ENCODE data around the gene FAM43A. TPM values are rescaled to one million over a fixed set of nuclear protein-coding genes. Genes with fewer than 3 reads are reported as not detected.

Gene FAM43A
- total RNA-seq: 1 to 10 TPM; 3.8 to 4.1 TPM

GRCh38 chr3:194685718-194686413, at the start of gene FAM43A:
Gene FAM43A, plus strand, starts transcription at chr3:194685883. Its CDS starts 944 bp downstream, at chr3:194686827.
- DNase-seq: peak; percentile 79

GRCh38 chr3:194637066-194637465, 48.6 kb upstream of the FAM43A start:
- Mint-ChIP-seq H3K27ac (peak overlapping the region; percentile 6), H3K36me3 (peaks cover 15% of the 10 kb centered on the region), H3K4me1 (peaks cover 13% of the 10 kb centered on the region), H3K9me3 (no peaks in the 10 kb centered on the region), H3K27me3 (no peaks in the 10 kb centered on the region), H3K4me3 (no peak overlapping the region)
- no peak for DNase-seq

More at GRCh38 chr3:194685718-194686413, at the start of gene FAM43A:
- no peaks in the 10 kb centered on the region for H3K36me3 Mint-ChIP-seq
- peak within 1 kb of the TSS; percentile 78 for H3K4me3 Mint-ChIP-seq
- H3K27me3 Mint-ChIP-seq: peaks cover 27% of the 10 kb centered on the region
- peaks cover 59% of the 10 kb centered on the region for H3K4me1 Mint-ChIP-seq
- no peaks in the 10 kb centered on the region for H3K9me3 Mint-ChIP-seq
- peak within 1 kb of the TSS; percentile 62 for H3K27ac Mint-ChIP-seq

- Mint-ChIP-seq H3K36me3 (peaks cover 18% of the 10 kb centered on the region), H3K4me3 (no peak overlapping the region), H3K4me1 (peaks cover 7% of the 10 kb centered on the region), H3K27me3 (no peaks in the 10 kb centered on the region), H3K9me3 (no peaks in the 10 kb centered on the region), H3K27ac (peak overlapping the region; percentile 14)
- DNase-seq: no peak
Measured at GRCh38 chr3:194637541-194638400, 47.9 kb upstream of the FAM43A start.

GRCh38 chr3:194638991-194639605, 46.6 kb upstream of the FAM43A start:
- no peak overlapping the region for H3K27ac Mint-ChIP-seq
- DNase-seq: no peak

GRCh38 chr3:194640829-194641228, 44.9 kb upstream of the FAM43A start:
- DNase-seq: peak; percentile 22
- H3K9me3 Mint-ChIP-seq: no peaks in the 10 kb centered on the region
- H3K36me3 Mint-ChIP-seq: peaks cover 24% of the 10 kb centered on the region
- H3K27me3 Mint-ChIP-seq: no peaks in the 10 kb centered on the region
- no peak overlapping the region for H3K27ac Mint-ChIP-seq
- H3K4me1 Mint-ChIP-seq: peaks cover 4% of the 10 kb centered on the region
- no peak overlapping the region for H3K4me3 Mint-ChIP-seq

More at GRCh38 chr3:194638991-194639605, 46.6 kb upstream of the FAM43A start:
- Mint-ChIP-seq H3K27me3 (no peaks in the 10 kb centered on the region), H3K4me3 (no peak overlapping the region), H3K36me3 (peaks cover 18% of the 10 kb centered on the region), H3K9me3 (no peaks in the 10 kb centered on the region), H3K4me1 (peaks cover 4% of the 10 kb centered on the region)

GRCh38 chr3:194642769-194643168, 42.9 kb upstream of the FAM43A start:
- Mint-ChIP-seq H3K27ac (no peak overlapping the region), H3K4me3 (no peak overlapping the region), H3K27me3 (no peaks in the 10 kb centered on the region), H3K36me3 (peaks cover 24% of the 10 kb centered on the region), H3K4me1 (peaks cover 5% of the 10 kb centered on the region), H3K9me3 (no peaks in the 10 kb centered on the region)
- no peak for DNase-seq

- no peaks in the 10 kb centered on the region for H3K9me3 Mint-ChIP-seq
- H3K27ac Mint-ChIP-seq: no peak overlapping the region
- peaks cover 1% of the 10 kb centered on the region for H3K4me1 Mint-ChIP-seq
- H3K27me3 Mint-ChIP-seq: no peaks in the 10 kb centered on the region
- DNase-seq: no peak
- H3K4me3 Mint-ChIP-seq: no peak overlapping the region
- peaks cover 18% of the 10 kb centered on the region for H3K36me3 Mint-ChIP-seq
Measured at GRCh38 chr3:194647747-194648146, 37.9 kb upstream of the FAM43A start.

GRCh38 chr3:194654443-194654842, 31.2 kb upstream of the FAM43A start:
- Mint-ChIP-seq H3K4me1 (peaks cover 12% of the 10 kb centered on the region), H3K9me3 (no peaks in the 10 kb centered on the region), H3K36me3 (peaks cover 38% of the 10 kb centered on the region), H3K4me3 (no peak overlapping the region), H3K27me3 (no peaks in the 10 kb centered on the region), H3K27ac (peak overlapping the region; percentile 38)
- no peak for DNase-seq

- Mint-ChIP-seq H3K27ac (no peak overlapping the region), H3K27me3 (no peaks in the 10 kb centered on the region), H3K9me3 (no peaks in the 10 kb centered on the region), H3K4me3 (no peak overlapping the region), H3K4me1 (peaks cover 17% of the 10 kb centered on the region), H3K36me3 (peaks cover 33% of the 10 kb centered on the region)
- DNase-seq: no peak
Measured at GRCh38 chr3:194657439-194657838, 28.2 kb upstream of the FAM43A start.

GRCh38 chr3:194658477-194659242, 27.0 kb upstream of the FAM43A start:
- peaks cover 27% of the 10 kb centered on the region for H3K36me3 Mint-ChIP-seq
- no peak for DNase-seq
- H3K27me3 Mint-ChIP-seq: no peaks in the 10 kb centered on the region
- H3K27ac Mint-ChIP-seq: no peak overlapping the region
- H3K4me1 Mint-ChIP-seq: peaks cover 19% of the 10 kb centered on the region
- no peak overlapping the region for H3K4me3 Mint-ChIP-seq
- H3K9me3 Mint-ChIP-seq: no peaks in the 10 kb centered on the region

GRCh38 chr3:194659778-194660177, 25.9 kb upstream of the FAM43A start:
- Mint-ChIP-seq H3K4me3 (no peak overlapping the region), H3K27ac (no peak overlapping the region), H3K9me3 (no peaks in the 10 kb centered on the region), H3K4me1 (peaks cover 11% of the 10 kb centered on the region), H3K27me3 (no peaks in the 10 kb centered on the region), H3K36me3 (peaks cover 26% of the 10 kb centered on the region)
- no peak for DNase-seq

GRCh38 chr3:194661374-194661773, 24.3 kb upstream of the FAM43A start:
- no peak overlapping the region for H3K4me3 Mint-ChIP-seq
- no peak for DNase-seq
- H3K27me3 Mint-ChIP-seq: no peaks in the 10 kb centered on the region
- no peak overlapping the region for H3K27ac Mint-ChIP-seq
- H3K36me3 Mint-ChIP-seq: peaks cover 36% of the 10 kb centered on the region
- no peaks in the 10 kb centered on the region for H3K9me3 Mint-ChIP-seq
- H3K4me1 Mint-ChIP-seq: peaks cover 8% of the 10 kb centered on the region

GRCh38 chr3:194661946-194662345, 23.7 kb upstream of the FAM43A start:
- Mint-ChIP-seq H3K27me3 (no peaks in the 10 kb centered on the region), H3K4me1 (peaks cover 8% of the 10 kb centered on the region), H3K9me3 (no peaks in the 10 kb centered on the region), H3K36me3 (peaks cover 37% of the 10 kb centered on the region), H3K4me3 (no peak overlapping the region), H3K27ac (no peak overlapping the region)
- no peak for DNase-seq

GRCh38 chr3:194664857-194665256, 20.8 kb upstream of the FAM43A start:
- no peak for DNase-seq

More at GRCh38 chr3:194664857-194665256, 20.8 kb upstream of the FAM43A start:
- Mint-ChIP-seq H3K36me3 (peaks cover 34% of the 10 kb centered on the region), H3K9me3 (no peaks in the 10 kb centered on the region), H3K27ac (no peak overlapping the region), H3K27me3 (no peaks in the 10 kb centered on the region), H3K4me1 (peaks cover 11% of the 10 kb centered on the region), H3K4me3 (no peak overlapping the region)
